ENCODE measurements around the gene TMOD1.

- TF ChIP-seq NR3C1 (CRISPR knock-in tag; conservative IDR thresholded peaks at IDR 0.05; ENCODE audit: low read depth) (no peak), CTCF (IDR thresholded peaks at IDR 0.05) (no peak), ATF3 (CRISPR knock-in tag; conservative IDR thresholded peaks at IDR 0.05) (no peak), SP1 (CRISPR knock-in tag; conservative IDR thresholded peaks at IDR 0.05) (no peak), ZNF121 (CRISPR knock-in tag; IDR thresholded peaks at IDR 0.05) (no peak)
Observed at GRCh38 chr9:97526895-97527575, 25.6 kb downstream of the TMOD1 start.

Data from WTC11 (cell line).